ENCODE measurements around the gene DLST.

Gene DLST

GRCh38 chr14:74909501-74909900, 27.8 kb downstream of the DLST start:
- TF ChIP-seq, protein P1, sequence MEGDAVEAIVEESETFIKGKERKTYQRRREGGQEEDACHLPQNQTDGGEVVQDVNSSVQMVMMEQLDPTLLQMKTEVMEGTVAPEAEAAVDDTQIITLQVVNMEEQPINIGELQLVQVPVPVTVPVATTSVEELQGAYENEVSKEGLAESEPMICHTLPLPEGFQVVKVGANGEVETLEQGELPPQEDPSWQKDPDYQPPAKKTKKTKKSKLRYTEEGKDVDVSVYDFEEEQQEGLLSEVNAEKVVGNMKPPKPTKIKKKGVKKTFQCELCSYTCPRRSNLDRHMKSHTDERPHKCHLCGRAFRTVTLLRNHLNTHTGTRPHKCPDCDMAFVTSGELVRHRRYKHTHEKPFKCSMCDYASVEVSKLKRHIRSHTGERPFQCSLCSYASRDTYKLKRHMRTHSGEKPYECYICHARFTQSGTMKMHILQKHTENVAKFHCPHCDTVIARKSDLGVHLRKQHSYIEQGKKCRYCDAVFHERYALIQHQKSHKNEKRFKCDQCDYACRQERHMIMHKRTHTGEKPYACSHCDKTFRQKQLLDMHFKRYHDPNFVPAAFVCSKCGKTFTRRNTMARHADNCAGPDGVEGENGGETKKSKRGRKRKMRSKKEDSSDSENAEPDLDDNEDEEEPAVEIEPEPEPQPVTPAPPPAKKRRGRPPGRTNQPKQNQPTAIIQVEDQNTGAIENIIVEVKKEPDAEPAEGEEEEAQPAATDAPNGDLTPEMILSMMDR (IDR thresholded peaks at IDR 0.05; ENCODE audit: low read depth, low read length), result no peak
- no peak for DNase-seq (ENCODE audit: low read depth in 2 of 2)
- H3K4me3 ChIP-seq (replicated peaks in 1 of 2; ENCODE audit: low read depth in 2 of 2, low read length in 2 of 2), result no peak overlapping the region

GRCh38 chr14:74909911-74910310, 28.2 kb downstream of the DLST start:
- TF ChIP-seq, protein P1 (IDR thresholded peaks at IDR 0.05; ENCODE audit: low read depth, low read length), result no peak
- H3K4me3 ChIP-seq (replicated peaks in 1 of 2; ENCODE audit: low read depth in 2 of 2, low read length in 2 of 2), result no peak overlapping the region
- DNase-seq (ENCODE audit: low read depth in 2 of 2), result no peak

- TF ChIP-seq, protein P1 (IDR thresholded peaks at IDR 0.05; ENCODE audit: low read depth, low read length), result no peak
- no peak for DNase-seq (ENCODE audit: low read depth in 2 of 2)
- no peak overlapping the region for H3K4me3 ChIP-seq (replicated peaks in 1 of 2; ENCODE audit: low read depth in 2 of 2, low read length in 2 of 2)
Measured at GRCh38 chr14:74910556-74910955, 28.8 kb downstream of the DLST start.

DNA sequence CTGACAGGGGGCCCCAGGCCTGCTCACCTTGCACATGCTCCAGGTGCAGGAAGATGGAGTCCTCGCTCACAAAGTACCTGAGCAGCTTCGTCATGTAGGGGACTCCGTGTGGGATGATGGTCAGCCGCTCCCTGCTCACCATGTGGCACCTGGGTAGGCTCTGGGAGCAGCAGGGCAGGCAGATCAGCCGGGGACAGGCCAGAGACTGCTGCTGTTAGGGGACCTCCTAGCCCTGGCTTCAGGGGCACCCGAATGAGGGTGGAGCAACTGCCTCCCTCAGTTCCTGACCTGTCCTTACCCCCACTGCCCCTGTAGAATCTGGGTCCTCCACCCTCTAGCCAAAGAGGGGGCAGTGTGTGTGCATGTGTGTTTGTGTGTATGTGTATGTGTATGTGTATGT, 29.5 kb downstream of the DLST start:
- no peak for DNase-seq (ENCODE audit: low read depth in 2 of 2)
- TF ChIP-seq, protein P1 (IDR thresholded peaks at IDR 0.05; ENCODE audit: low read depth, low read length), result no peak
- no peak overlapping the region for H3K4me3 ChIP-seq (replicated peaks in 1 of 2; ENCODE audit: low read depth in 2 of 2, low read length in 2 of 2)

DNA sequence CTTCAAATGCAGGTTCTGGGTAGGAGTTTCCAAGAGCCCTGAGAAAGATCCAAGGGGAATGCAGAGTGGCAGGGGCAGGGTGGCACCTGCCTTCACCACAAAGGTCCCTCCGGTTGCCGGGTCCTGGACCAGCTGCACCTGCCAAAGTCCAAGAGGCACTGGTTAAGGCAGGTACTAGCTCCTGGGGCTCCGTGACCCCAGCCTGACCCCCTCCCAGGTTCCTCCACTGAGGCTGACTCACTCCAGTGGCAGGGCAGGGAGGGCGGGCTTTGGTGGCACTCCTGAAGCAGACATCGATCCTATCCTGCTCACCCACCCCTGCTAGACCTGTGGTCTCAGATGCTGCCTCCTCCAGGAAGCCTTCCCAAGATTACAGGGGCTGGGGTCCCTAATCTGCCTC, 30.0 kb downstream of the DLST start:
- H3K4me3 ChIP-seq (replicated peaks in 1 of 2; ENCODE audit: low read depth in 2 of 2, low read length in 2 of 2), result no peak overlapping the region
- TF ChIP-seq, protein P1 (IDR thresholded peaks at IDR 0.05; ENCODE audit: low read depth, low read length), result no peak
- DNase-seq (ENCODE audit: low read depth in 2 of 2), result no peak

GRCh38 chr14:74912111-74912510, 30.4 kb downstream of the DLST start:
- no peak for DNase-seq (ENCODE audit: low read depth in 2 of 2)
- TF ChIP-seq, protein P1 (IDR thresholded peaks at IDR 0.05; ENCODE audit: low read depth, low read length), result no peak
- H3K4me3 ChIP-seq (replicated peaks in 1 of 2; ENCODE audit: low read depth in 2 of 2, low read length in 2 of 2), result no peak overlapping the region

- TF ChIP-seq, protein P1 (IDR thresholded peaks at IDR 0.05; ENCODE audit: low read depth, low read length), result no peak
- no peak for DNase-seq (ENCODE audit: low read depth in 2 of 2)
- H3K4me3 ChIP-seq (replicated peaks in 1 of 2; ENCODE audit: low read depth in 2 of 2, low read length in 2 of 2), result no peak overlapping the region
Measured at GRCh38 chr14:74912801-74913200, 31.1 kb downstream of the DLST start.

All from cardiac fibroblast (primary cell).